ENCODE measurements around the gene DLG1. TPM values are rescaled to one million over a fixed set of nuclear protein-coding genes. Genes with fewer than 3 reads are reported as not detected.

The DLG1 gene
- total and polyA plus RNA-seq, 9 of the 15 experiments (the other 6 are each of a cell fraction or from before 2014, with no cell fraction given) = 9.4 to 63.5 (median 43.6) TPM

- peak; percentile 99 for TF ChIP-seq JUN (IDR thresholded peaks at IDR 0.05; ENCODE audit: borderline replicate concordance, low read depth, low read length)
- TF ChIP-seq JUN (CRISPR knock-in tag; IDR thresholded peaks at IDR 0.05; ENCODE audit: borderline replicate concordance) = no peak
- no peak for TF ChIP-seq CHD1 (IDR thresholded peaks at IDR 0.05; ENCODE audit: low read length)
- peak; percentile 21 for TF ChIP-seq HMGN3 (IDR thresholded peaks at IDR 0.05; ENCODE audit: borderline replicate concordance, extremely low read depth, insufficient read length, low read depth, low read length)
- TF ChIP-seq NFIC (IDR thresholded peaks at IDR 0.05) = peak; percentile 91
- no peak for TF ChIP-seq MXI1 (IDR thresholded peaks at IDR 0.05; ENCODE audit: low read depth, low read length)
- TF ChIP-seq CREB3L1 (IDR thresholded peaks at IDR 0.05; ENCODE audit: borderline replicate concordance, low read depth) = peak; percentile 34; the same call in 1 of the 2 replicates
- TF ChIP-seq ZZZ3 (IDR thresholded peaks at IDR 0.05) = no peak
- TF ChIP-seq PRMT5 (CRISPR knock-in tag; IDR thresholded peaks at IDR 0.05) = no peak
- no peak for TF ChIP-seq ZNF165 (CRISPR knock-in tag; IDR thresholded peaks at IDR 0.05; ENCODE audit: borderline replicate concordance)
- no peak for TF ChIP-seq ZNF133 (CRISPR knock-in tag; IDR thresholded peaks at IDR 0.05)
- TF ChIP-seq TAF7 (tag; IDR thresholded peaks at IDR 0.05) = no peak
- no peak for TF ChIP-seq ZNF24 (IDR thresholded peaks at IDR 0.05)
- no peak for TF ChIP-seq ILK (tag; IDR thresholded peaks at IDR 0.05; ENCODE audit: borderline replicate concordance, low read depth)
- TF ChIP-seq BACH1 (tag; IDR thresholded peaks at IDR 0.05) = peak; percentile 84; the same call in 1 of the 2 replicates
- TF ChIP-seq TAF9B (IDR thresholded peaks at IDR 0.05; ENCODE audit: partially characterized antibody) = no peak
- TF ChIP-seq ZNF3 (CRISPR knock-in tag; IDR thresholded peaks at IDR 0.05) = no peak
- no peak for TF ChIP-seq ZNF143 (CRISPR knock-in tag; IDR thresholded peaks at IDR 0.05)
- TF ChIP-seq TBP (optimal IDR thresholded peaks at IDR 0.05; ENCODE audit: low read depth, low read length) = peak; percentile 44
- TF ChIP-seq PCBP1 (IDR thresholded peaks at IDR 0.05; ENCODE audit: low read depth, low read length, poor library complexity, severe bottlenecking) = no peak
- peak; percentile 49; the same call in 1 of the 2 replicates for TF ChIP-seq SPI1 (IDR thresholded peaks at IDR 0.05; ENCODE audit: borderline replicate concordance, low read depth, low read length)
- TF ChIP-seq SRSF9 (IDR thresholded peaks at IDR 0.05; ENCODE audit: borderline replicate concordance, low read depth, low read length) = no peak
- TF ChIP-seq MLLT1 (IDR thresholded peaks at IDR 0.05) = no peak
Observed at GRCh38 chr3:197031315-197032285, 266.8 kb downstream of the DLG1 start (continued).
